AG04450 (cell line): ENCODE data around the gene PTGS1. TPM values are rescaled to one million over a fixed set of nuclear protein-coding genes. Genes with fewer than 3 reads are reported as not detected.

Experiments
- CTCF ChIA-PET: fragments of 300-600, 350-600 bp; formaldehyde crosslinking; extraction: SDS; loops from one replicate; lab custom pipeline; 2022; ENCODE audit warnings: antibody characterized with exemption, inconsistent platforms; lab: Charles Lee
- POLR2A ChIA-PET: fragments of 350-600 bp; formaldehyde crosslinking; extraction: SDS; loops from one replicate; lab custom pipeline; 2021; ENCODE audit warnings: antibody characterized with exemption, inconsistent platforms; lab: Yijun Ruan, JAX
- DNase-seq: peaks from one replicate; pipeline ENCODE4 v3.0.0-alpha.2; 2011; ENCODE audit warnings: low read depth, low spot score
- H3K27ac ChIP-seq: one replicate; pipeline ENCODE4 v1.5.1; 2012; ENCODE audit warnings: low read depth, low read length, control low read depth
- H3K27me3 ChIP-seq: one replicate; pipeline ENCODE4 v1.6.0; 2012; ENCODE audit warnings: low read length; ENCODE audit not compliant: control insufficient read depth, insufficient read depth
- H3K4me3 ChIP-seq: 2 replicates; pipeline ENCODE4 v1.5.1; 2011; ENCODE audit warnings: mild to moderate bottlenecking, low read depth, low read length, control low read depth
- H3K9me3 ChIP-seq: 2 replicates; pipeline ENCODE4 v1.5.1; 2012; ENCODE audit warnings: low read length; ENCODE audit not compliant: control insufficient read depth, insufficient read depth
- CTCF ChIP-seq: IDR thresholded peaks from 2 replicates; pipeline ENCODE4 v1.5.1; 2011; ENCODE audit warnings: low read depth, low read length, control low read depth, inconsistent platforms
- polyA plus RNA-seq: library from polyadenylated mRNA; depleted of rRNA; stranded (reverse); fragments of >200 nt; gene quantifications from 2 replicates; pipeline ENCODE4 v1.2.3, GENCODE V29; 2011; rRNA removed
- small RNA-seq: library from RNA; depleted of rRNA; stranded (forward); fragments of <200 nt; gene quantifications from one replicate; pipeline ENCODE3, GENCODE V24; 2012; ENCODE audit warnings: low read depth; ENCODE audit not compliant: insufficient read length

The PTGS1 gene
- polyA plus RNA-seq, 1 experiment: 83.1 TPM

DNA sequence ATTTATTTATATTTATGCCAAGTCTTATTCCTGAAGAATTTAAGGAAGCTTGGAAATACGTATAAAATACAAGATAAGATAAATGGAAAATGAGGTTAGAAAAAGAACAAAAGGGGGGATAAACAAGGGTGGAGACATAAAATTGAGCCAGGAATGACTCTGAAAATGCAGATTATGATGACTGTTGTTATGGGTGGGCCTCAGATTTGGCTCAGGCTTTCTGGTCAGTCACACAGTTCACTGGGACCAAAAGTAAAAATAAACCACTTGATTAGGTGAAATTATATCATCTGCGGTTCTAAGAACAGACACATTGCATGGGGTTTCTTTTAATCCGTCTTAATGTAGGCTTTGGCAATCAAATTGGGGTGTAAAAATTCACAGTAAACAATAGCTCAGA, 55.9 kb downstream of the PTGS1 start:
- ChIA-PET CTCF (interaction anchor here (0.7 kb wide), 1 partner anchor 382 kb away, joined by 3 read pairs; no protein-coding TSS in a partner anchor), POLR2A (no interaction called here)
- no peak for TF ChIP-seq CTCF
- no peak for DNase-seq
- H3K9me3 ChIP-seq: peaks cover 4% of the 10 kb centered on the region; the same call in 1 of the 2 replicates
- no peak overlapping the region for H3K27ac ChIP-seq
- no peak overlapping the region for H3K4me3 ChIP-seq
- H3K27me3 ChIP-seq: no peaks in the 10 kb centered on the region

DNA sequence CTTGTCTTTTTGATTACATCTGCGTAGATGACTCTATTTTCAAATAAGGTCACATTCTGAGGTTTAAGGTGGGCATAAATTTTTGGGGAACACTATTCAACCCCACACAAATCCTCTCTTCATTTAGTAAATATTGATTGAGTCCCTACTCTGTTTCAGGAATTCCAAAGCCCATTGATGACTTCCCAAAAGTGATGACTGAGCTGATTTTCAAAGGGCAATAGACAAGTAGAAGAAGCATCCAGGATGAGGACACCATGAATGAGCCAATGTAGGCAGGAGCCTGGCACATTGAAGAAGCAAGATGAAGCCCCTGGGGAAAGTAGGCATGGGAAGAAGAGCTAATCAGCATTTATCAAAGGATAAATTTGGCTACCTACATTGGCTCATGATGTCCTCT, 71.7 kb downstream of the PTGS1 start:
- no peak for DNase-seq
- no peak overlapping the region for H3K27ac ChIP-seq
- H3K9me3 ChIP-seq: no peaks in the 10 kb centered on the region; the same call in 1 of the 2 replicates
- no peaks in the 10 kb centered on the region for H3K27me3 ChIP-seq
- TF ChIP-seq CTCF: no peak
- CTCF ChIA-PET: interaction anchor here (1.1 kb wide), 1 partner anchor 343 kb away, joined by 3 read pairs; no protein-coding TSS in a partner anchor
- POLR2A ChIA-PET: no interaction called here
- no peak overlapping the region for H3K4me3 ChIP-seq

- H3K27me3 ChIP-seq: no peaks in the 10 kb centered on the region
- DNase-seq: peak; percentile 42
- ChIA-PET POLR2A (no interaction called here), CTCF (no interaction called here)
- H3K27ac ChIP-seq: no peak overlapping the region
- no peak for TF ChIP-seq CTCF
- H3K9me3 ChIP-seq: peaks cover 3% of the 10 kb centered on the region; the same call in 1 of the 2 replicates
- H3K4me3 ChIP-seq: no peak overlapping the region
Observed at GRCh38 chr9:122444041-122444733, 73.4 kb downstream of the PTGS1 start.

Small RNAs within 50 kb of the gene (small RNA-seq; reads per million reads assigned to genes)
- not detected for gene AL162424.1

Other genes starting within 250 kb of the PTGS1 start
- 80.2 and 90.4 TPM in 2 replicates for gene NDUFA8, start 211.2 kb upstream of the PTGS1 start, polyA plus RNA-seq
- gene MORN5, start 211.1 kb upstream of the PTGS1 start, polyA plus RNA-seq: not detected in 2 replicates
- gene LHX6, start 142.1 kb upstream of the PTGS1 start, polyA plus RNA-seq: not detected in 2 replicates
- 27.5 and 38.6 TPM in 2 replicates for gene RBM18, start 106.2 kb upstream of the PTGS1 start, polyA plus RNA-seq
- 42.9 and 50.1 TPM in 2 replicates for gene MRRF, start 106.1 kb upstream of the PTGS1 start, polyA plus RNA-seq
- not detected in 2 replicates for gene OR1J1, start 106.9 kb downstream of the PTGS1 start, polyA plus RNA-seq
- 0.10 TPM in 1 of 2 replicates, not detected in the other for gene OR1J2, start 139.8 kb downstream of the PTGS1 start, polyA plus RNA-seq
- gene OR1J4, start 148.1 kb downstream of the PTGS1 start, polyA plus RNA-seq: 0.10 and 0.11 TPM in 2 replicates
- gene OR1N1, start 156.3 kb downstream of the PTGS1 start, polyA plus RNA-seq: not detected in 2 replicates
- gene OR1N2, start 182.1 kb downstream of the PTGS1 start, polyA plus RNA-seq: not detected in 2 replicates
- gene OR1L8, start 212.4 kb downstream of the PTGS1 start, polyA plus RNA-seq: 0.09 TPM in 1 of 2 replicates, not detected in the other
- 0.14 and 0.31 TPM in 2 replicates for gene OR1Q1, start 243.7 kb downstream of the PTGS1 start, polyA plus RNA-seq